Smooth muscle cell of the brain vasculature (primary cell): ENCODE measurements around the gene RNPS1.

Experiments
- DNase-seq: peaks from one replicate; pipeline ENCODE4 v3.0.0-alpha.2; 2012; ENCODE audit warnings: low read depth, low spot score

Gene RNPS1

GRCh38 chr16:2235695-2236336 is 32.1 kb downstream of the RNPS1 start:
- no peak for DNase-seq

GRCh38 chr16:2235234-2235651 is 32.7 kb downstream of the RNPS1 start:
- no peak for DNase-seq

GRCh38 chr16:2234813-2235170 is 33.1 kb downstream of the RNPS1 start:
- no peak for DNase-seq

- no peak for DNase-seq
These were observed 33.8 kb downstream of the RNPS1 start for GRCh38 chr16:2233872-2234812.

GRCh38 chr16:2233046-2233775 is 34.7 kb downstream of the RNPS1 start:
- no peak for DNase-seq

- DNase-seq: no peak
These were observed 35.6 kb downstream of the RNPS1 start for GRCh38 chr16:2232094-2232990.

- no peak for DNase-seq
These were observed 36.7 kb downstream of the RNPS1 start for GRCh38 chr16:2231016-2231931.

- DNase-seq: no peak
These were observed 37.5 kb downstream of the RNPS1 start for GRCh38 chr16:2230376-2230775.

- no peak for DNase-seq
These were observed 38.2 kb downstream of the RNPS1 start for GRCh38 chr16:2229632-2230250.

- DNase-seq: no peak
These were observed 38.8 kb downstream of the RNPS1 start for GRCh38 chr16:2229091-2229490.

GRCh38 chr16:2228161-2228824 is 39.6 kb downstream of the RNPS1 start:
- no peak for DNase-seq

- DNase-seq: no peak
These were observed 41.0 kb downstream of the RNPS1 start for GRCh38 chr16:2226918-2227317.

- no peak for DNase-seq
These were observed 41.6 kb downstream of the RNPS1 start for GRCh38 chr16:2226245-2226793.

GRCh38 chr16:2223942-2224486 is 43.9 kb downstream of the RNPS1 start:
- no peak for DNase-seq

GRCh38 chr16:2223221-2223941 is 44.5 kb downstream of the RNPS1 start, which contains the start of gene E4F1:
E4F1 (plus strand) TSS chr16:2223591; CDS start chr16:2223614, 23 bp downstream.
- DNase-seq: peak; percentile 99

- no peak for DNase-seq
These were observed 51.6 kb downstream of the RNPS1 start for GRCh38 chr16:2216330-2216729.

- DNase-seq: no peak
These were observed 53.3 kb downstream of the RNPS1 start, which contains the start of gene PGP for GRCh38 chr16:2214719-2214968. PGP (minus strand) TSS chr16:2214840; CDS start chr16:2214777, 63 bp downstream.
